A549 (cell line): ENCODE measurements around the gene PSMB7. TPM values are rescaled to one million over a fixed set of nuclear protein-coding genes. Genes with fewer than 3 reads are reported as not detected.
A peak's percentile ranks its signal among the peaks of the same experiment; 100 is the strongest.

Experiments
- ATAC-seq, 2 experiments: fragments of 200-7000 bp in 1 of 2; fragments of >200 bp in 1 of 2; cut with Nextera tagmentation in 1 of 2; cut with Tn5 transposase in 1 of 2; 3 replicates each; pipeline versions ENCODE4 v1.8.0 to v1.9.1; 2018 to 2020; ENCODE audit warnings: mild to moderate bottlenecking in 1 of 2, moderate library complexity in 1 of 2
- CTCF ChIA-PET: fragments of 300-600 bp; sonication (Branson Sonifier 250); formaldehyde crosslinking; extraction: SDS; loops from one replicate; lab custom pipeline; 2021; ENCODE audit warnings: antibody characterized with exemption, inconsistent platforms; lab: Yijun Ruan, JAX
- POLR2A ChIA-PET: fragments of 350-600 bp; formaldehyde crosslinking; extraction: SDS; loops from one replicate; lab custom pipeline; 2021; ENCODE audit warnings: antibody characterized with exemption, inconsistent platforms; lab: Yijun Ruan, JAX
- DNase-seq, 2 experiments: peaks; one replicate each; pipeline versions ENCODE4 v3.0.0 to v3.0.0-alpha.2; 2011 to 2016; ENCODE audit warnings: low read depth in 1 of 2, low spot score in 1 of 2
- FAIRE-seq: peaks from 2 replicates; lab custom pipeline; 2011; peaks lifted over from hg19 to GRCh38; lab: Jason Lieb, UNC
- H3K27ac ChIP-seq, 2 experiments: fragments of >200 bp; sonication (Bioruptor Twin); formaldehyde crosslinking; 3 replicates each; pipeline ENCODE4 v1.5.1; 2016 to 2017
- H3K4me1 ChIP-seq: fragments of >200 bp; sonication (Bioruptor Twin); formaldehyde crosslinking; 3 replicates; pipeline ENCODE4 v1.6.1; 2016
- H3K4me2 ChIP-seq: fragments of >200 bp; sonication (Bioruptor Twin); formaldehyde crosslinking; 3 replicates; pipeline ENCODE4 v1.6.1; 2016
- H3K4me3 ChIP-seq: fragments of >200 bp; sonication (Bioruptor Twin); formaldehyde crosslinking; 3 replicates; pipeline ENCODE4 v1.5.1; 2016
- H3K9me3 ChIP-seq: fragments of >200 bp; sonication (Bioruptor Twin); formaldehyde crosslinking; 3 replicates; pipeline ENCODE4 v1.6.1; 2016
- CBX2 ChIP-seq: fragments of 200-600 bp; sonication (generic); IDR thresholded peaks from 2 replicates; pipeline ENCODE4 v1.6.1; 2016; ENCODE audit warnings: low read depth, mild to moderate bottlenecking, borderline replicate concordance
- CEBPB ChIP-seq, 2 experiments: fragments of >200 bp in 1 of 2; sonication (Bioruptor Twin) in 1 of 2; formaldehyde crosslinking in 1 of 2; IDR thresholded peaks; 2 replicates each; pipeline ENCODE4 v1.6.1; 2012 to 2016
- CHD2 ChIP-seq: fragments of 150-350 bp; IDR thresholded peaks from 2 replicates; pipeline ENCODE4 v1.6.1; 2014; ENCODE audit warnings: low read length; ENCODE audit not compliant: partially characterized antibody
- CTCF ChIP-seq: fragments of >200 bp; sonication (Bioruptor Twin); formaldehyde crosslinking; IDR thresholded peaks from 3 replicates; pipeline ENCODE4 v1.5.1; 2016
- EP300 ChIP-seq, 2 experiments: fragments of >200 bp; sonication (Bioruptor Twin); formaldehyde crosslinking; IDR thresholded peaks; 2 replicates in 1 of 2; 3 replicates in 1 of 2; pipeline ENCODE4 v1.6.1; 2016 to 2017
- FOSL2 ChIP-seq, 2 experiments: fragments of 450-650 bp in 1 of 2; fragments of >200 bp in 1 of 2; sonication (Bioruptor Twin) in 1 of 2; formaldehyde crosslinking; IDR thresholded peaks; 2 replicates each; pipeline versions ENCODE4 v1.5.0 to v1.6.1; 2016 to 2020; ENCODE audit warnings: mild to moderate bottlenecking in 1 of 2, moderate library complexity in 1 of 2
- GATA3 ChIP-seq: IDR thresholded peaks from 2 replicates; pipeline ENCODE4 v1.6.1; 2012; ENCODE audit warnings: borderline replicate concordance
- HES2 ChIP-seq: fragments of >200 bp; sonication (Bioruptor Twin); formaldehyde crosslinking; IDR thresholded peaks from 2 replicates; pipeline ENCODE4 v1.6.1; 2016
- HOXA7 ChIP-seq: fragments of 250-450 bp; sonication (Bioruptor Pico); IDR thresholded peaks from 2 replicates; pipeline ENCODE4 v1.5.0; 2020; ENCODE audit warnings: mild to moderate bottlenecking, moderate library complexity
- KDM5A ChIP-seq: fragments of 200-600 bp; sonication (generic); IDR thresholded peaks from 2 replicates; pipeline ENCODE4 v1.6.1; 2016; ENCODE audit warnings: antibody characterized with exemption, mild to moderate bottlenecking
- MYC ChIP-seq: IDR thresholded peaks from 2 replicates; pipeline ENCODE4 v1.6.1; 2012; ENCODE audit warnings: mild to moderate bottlenecking, inconsistent platforms, low read length, improper control_type of control experiment, borderline replicate concordance
- NPAS2 ChIP-seq: fragments of 250-450 bp; sonication (Bioruptor Pico); IDR thresholded peaks from 2 replicates; pipeline ENCODE4 v1.8.0; 2022; ENCODE audit warnings: mild to moderate bottlenecking, moderate library complexity, borderline replicate concordance
- PBX3 ChIP-seq: IDR thresholded peaks from 2 replicates; pipeline ENCODE4 v1.6.1; 2012
- RARB ChIP-seq: fragments of 250-450 bp; sonication (Bioruptor Pico); IDR thresholded peaks from 2 replicates; pipeline ENCODE4 v1.8.0; 2021; ENCODE audit warnings: mild to moderate bottlenecking, moderate library complexity
- RCOR1 ChIP-seq: fragments of 150-350 bp; IDR thresholded peaks from 2 replicates; pipeline ENCODE4 v1.6.1; 2014; ENCODE audit warnings: antibody characterized with exemption, low read length, low read depth
- REST ChIP-seq: fragments of 200-600 bp; sonication (generic); IDR thresholded peaks from 2 replicates; pipeline ENCODE4 v1.6.1; 2016; ENCODE audit warnings: antibody characterized with exemption, mild to moderate bottlenecking, moderate library complexity
- RNF2 ChIP-seq: fragments of 200-600 bp; sonication (generic); IDR thresholded peaks from 2 replicates; pipeline ENCODE4 v1.6.1; 2016; ENCODE audit warnings: low read depth, mild to moderate bottlenecking, antibody characterized with exemption, moderate library complexity, borderline replicate concordance
- TFCP2L1 ChIP-seq: fragments of 250-450 bp; sonication (Bioruptor Pico); IDR thresholded peaks from 2 replicates; pipeline ENCODE4 v1.5.0; 2021; ENCODE audit warnings: mild to moderate bottlenecking
- WGBS: methylation state at CpG from one replicate; pipeline ENCODE4 v1.1.6; 2017; ENCODE audit errors: missing lambda C conversion rate; 5-methylcytosine and 5-hydroxymethylcytosine counted together
- polyA plus RNA-seq, 4 experiments: library from polyadenylated mRNA; depleted of rRNA in 3 of 4; stranded (reverse); fragments of >200 nt; fragmentation: RNase III in 1 of 4; extraction: RNeasy Plus Mini Kit Qiagen cat#74134 plus additional on column Dnase treatment in 1 of 4; gene quantifications; 2 replicates in 3 of 4; 3 replicates in 1 of 4; pipeline ENCODE4 v1.2.3, GENCODE V29; 2011 to 2017

The PSMB7 gene
- polyA plus RNA-seq, 2 of the 4 experiments (the other 2 are of a cell fraction), result 332 to 418 TPM

GRCh38 chr9:124339603-124340146 is 75.6 kb downstream of the PSMB7 start:
- no peak for TF ChIP-seq MYC
- no peak for TF ChIP-seq CEBPB (IDR thresholded peaks at IDR 0.05)
- TF ChIP-seq TFCP2L1, result no peak
- TF ChIP-seq FOSL2 (IDR thresholded peaks at IDR 0.05), result no peak
- no peak for TF ChIP-seq FOSL2 (CRISPR knock-in tag; IDR thresholded peaks at IDR 0.05)
- TF ChIP-seq RNF2, result no peak
- 85% methylated on average over 10 of the region's 13 CpGs for WGBS
- Histone ChIP-seq H3K4me2 (no peak overlapping the region), H3K27ac (no peak overlapping the region), H3K4me1 (peaks cover 12% of the 10 kb centered on the region), H3K9me3 (0 out of 3 replicates have a peak, but pooled peaks cover 11% of the 10 kb centered on the region), H3K4me3 (no peak overlapping the region)
- no peak for FAIRE-seq
- DNase-seq, result no peak
- ChIA-PET CTCF (interaction anchor here (0.7 to 2.5 kb wide), 5 partner anchors 14 to 213 kb away, joined by 3 to 10 read pairs (median 3); no protein-coding TSS in a partner anchor), POLR2A (no interaction called here)
- ATAC-seq, result no peak

GRCh38 chr9:124337562-124337961 is 77.7 kb downstream of the PSMB7 start:
- H3K9me3 ChIP-seq, result 0 out of 3 replicates have a peak, but pooled peaks cover 11% of the 10 kb centered on the region
- no peak overlapping the region for H3K27ac ChIP-seq
- peaks cover 1% of the 10 kb centered on the region; the same call in 2 of the 3 replicates for H3K4me1 ChIP-seq
- no peak for TF ChIP-seq PBX3
- TF ChIP-seq CBX2, result no peak
- no peak for TF ChIP-seq CTCF
- TF ChIP-seq HOXA7 (CRISPR knock-in tag), result no peak
- TF ChIP-seq HES2, result no peak
- no peak for TF ChIP-seq KDM5A
- TF ChIP-seq RNF2, result no peak
- no peak for TF ChIP-seq GATA3
- TF ChIP-seq RARB, result no peak
- no peak for TF ChIP-seq REST
- no peak for TF ChIP-seq CHD2
- no peak for TF ChIP-seq RCOR1
- TF ChIP-seq NPAS2 (CRISPR knock-in tag), result no peak
- TF ChIP-seq EP300 (IDR thresholded peaks at IDR 0.05), result no peak
- CTCF ChIA-PET, result interaction anchor here (1.2 to 2.5 kb wide), 2 partner anchors 17 to 210 kb away, joined by 3 to 10 read pairs; no protein-coding TSS in a partner anchor
- ATAC-seq (no peak), FAIRE-seq (no peak), DNase-seq (peak in 1 of 2 experiments; percentile 38)
- 98% methylated on average over 5 of the region's 5 CpGs for WGBS
- POLR2A ChIA-PET, result no interaction called here
- no peak overlapping the region for H3K4me2 ChIP-seq
- H3K4me3 ChIP-seq, result no peak overlapping the region
